Activated T-cell treated with anti-CD3 and anti-CD28 coated beads for 4 hours (primary cell): ENCODE results near the gene PKNOX2.

Source experiments
- DNase-seq: peaks from one replicate; pipeline ENCODE4 v3.0.0-alpha.2; 2020

PKNOX2 gene

GRCh38 chr11:125457814-125458343 lies 293.3 kb downstream of the PKNOX2 start:
- DNase-seq = no peak

DNA sequence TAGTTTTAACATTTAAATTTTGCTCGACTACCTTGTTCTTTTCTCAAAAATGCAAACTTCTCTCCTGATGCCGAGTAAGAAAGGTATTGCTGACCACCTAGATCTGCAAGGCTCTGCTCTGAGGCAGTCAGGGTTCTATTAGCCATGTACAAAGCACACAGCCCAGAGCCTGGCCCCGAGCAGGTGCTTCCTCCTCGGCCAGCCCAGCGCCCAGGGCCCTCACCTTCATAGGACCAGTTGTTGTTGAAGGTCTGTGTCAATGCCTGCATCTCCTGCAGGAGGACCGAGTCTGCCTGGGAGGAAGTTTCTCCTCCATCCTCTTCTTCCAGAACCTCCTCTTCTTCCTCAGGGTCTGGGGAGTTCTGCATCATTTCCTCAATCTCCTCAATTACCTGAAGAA lies 295.7 kb downstream of the PKNOX2 start:
- DNase-seq = no peak

- no peak for DNase-seq
These were observed 299.2 kb downstream of the PKNOX2 start for GRCh38 chr11:125463590-125464269.

- no peak for DNase-seq
These were observed 299.7 kb downstream of the PKNOX2 start for GRCh38 chr11:125464270-125464662.

DNA sequence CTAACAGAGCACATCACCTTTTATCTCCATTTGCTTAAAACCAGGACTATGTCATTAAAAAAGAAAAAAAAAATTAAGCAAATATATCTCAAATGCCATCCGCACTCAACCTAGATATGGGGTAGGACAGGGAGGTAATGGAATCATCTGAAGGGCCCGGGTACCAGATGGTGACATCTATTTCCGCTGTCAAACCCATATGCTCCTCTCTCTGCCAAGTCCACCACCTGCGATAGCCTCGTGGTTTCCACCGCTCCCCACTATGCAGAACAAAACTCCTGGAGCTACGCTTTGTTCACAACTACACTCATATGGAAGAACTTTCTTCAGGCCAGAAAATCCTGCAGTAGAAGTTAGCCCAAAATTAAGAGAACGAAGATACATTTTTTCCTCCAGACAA lies 300.1 kb downstream of the PKNOX2 start:
- no peak for DNase-seq

- no peak for DNase-seq
These were observed 300.7 kb downstream of the PKNOX2 start for GRCh38 chr11:125465255-125465654.

- DNase-seq = no peak
These were observed 301.1 kb downstream of the PKNOX2 start for GRCh38 chr11:125465701-125466100.

- DNase-seq = no peak
These were observed 303.5 kb downstream of the PKNOX2 start for GRCh38 chr11:125468025-125468424.

GRCh38 chr11:125468852-125469251 lies 304.3 kb downstream of the PKNOX2 start:
- DNase-seq = no peak

DNA sequence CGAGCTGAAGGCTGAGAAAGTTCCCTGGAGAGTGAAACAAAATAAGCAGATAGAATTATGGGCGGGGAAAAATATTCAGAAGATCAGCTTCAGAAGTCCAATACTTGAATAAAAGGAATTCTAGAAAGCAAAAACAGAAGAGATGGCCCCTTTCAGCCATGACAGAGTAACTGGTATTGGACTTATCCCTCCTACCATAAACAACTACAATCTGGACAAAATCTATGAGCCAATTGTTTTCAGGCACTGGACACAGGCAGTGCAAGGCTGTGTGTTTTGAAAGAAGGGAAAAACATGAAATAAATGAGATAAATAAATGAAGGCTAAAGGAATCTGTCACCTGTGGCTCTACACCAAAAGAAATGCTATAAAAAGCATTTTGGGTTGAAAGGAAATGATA lies 305.8 kb downstream of the PKNOX2 start:
- DNase-seq = no peak

DNA sequence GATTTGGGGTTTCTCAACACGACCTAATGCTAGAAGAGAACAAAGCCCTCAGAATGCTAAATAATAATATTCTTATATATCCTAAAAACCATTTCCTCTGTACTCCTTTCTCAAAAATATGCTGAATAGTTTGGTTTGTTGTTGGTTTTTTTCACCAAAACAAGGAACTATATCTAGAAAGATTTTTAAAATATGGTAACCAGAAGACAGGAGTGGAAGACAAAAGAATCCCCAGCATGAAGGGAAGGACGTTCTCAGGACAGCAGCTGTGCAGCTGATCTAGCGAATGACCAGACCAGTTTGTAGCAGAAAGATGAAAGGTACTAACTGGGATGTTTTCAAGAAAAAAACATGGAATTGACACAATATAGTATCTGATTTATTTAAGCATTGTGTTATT lies 312.2 kb downstream of the PKNOX2 start:
- no peak for DNase-seq

DNA sequence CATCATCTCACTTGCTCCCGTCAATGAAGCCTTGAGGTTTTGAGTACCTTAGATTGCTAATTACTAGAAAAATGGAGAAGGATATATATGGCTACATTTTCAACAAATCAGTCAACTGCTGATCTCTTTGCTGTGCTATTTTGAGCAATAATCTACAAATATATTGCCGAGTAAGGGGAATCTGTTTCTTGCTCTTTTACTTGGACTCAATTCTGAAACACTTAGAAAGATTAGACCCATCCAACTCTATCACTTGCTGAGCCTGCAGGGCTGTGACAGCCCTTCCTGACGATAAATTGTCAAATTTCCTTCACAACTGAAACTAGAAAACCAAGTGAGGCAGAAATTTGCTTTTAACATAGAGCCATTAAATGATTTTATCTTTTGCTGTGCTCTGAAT lies 314.6 kb downstream of the PKNOX2 start:
- no peak for DNase-seq

DNA sequence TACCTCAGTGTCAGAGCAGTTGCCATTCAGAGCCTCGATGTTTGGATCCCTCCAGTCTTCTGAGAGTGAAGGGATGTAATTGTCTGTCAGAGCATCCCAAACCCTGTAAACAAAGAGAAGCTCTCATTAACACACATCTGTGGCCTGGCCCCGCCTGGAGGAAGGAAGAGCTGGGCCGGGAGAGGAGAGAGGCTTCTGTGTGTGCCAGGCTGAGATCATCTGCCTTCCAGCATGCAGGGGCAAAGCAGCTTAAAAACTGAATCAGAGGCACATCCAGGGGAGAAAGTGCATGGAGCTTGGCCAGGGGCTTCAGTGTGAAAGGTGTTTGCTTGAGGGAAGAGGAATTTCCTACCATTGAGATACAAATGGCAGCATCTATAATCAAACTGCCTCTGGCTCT lies 317.0 kb downstream of the PKNOX2 start:
- DNase-seq = no peak
